ENCODE data around the gene ASXL1. TPM values are rescaled to one million over a fixed set of nuclear protein-coding genes. Genes with fewer than 3 reads are reported as not detected.

The ASXL1 gene
- total RNA-seq (2011; cell fraction: chromatin; rRNA removed; ENCODE audit: low replicate concordance), result 293 and 377 TPM in 2 replicates
- total RNA-seq (2011; cell fraction: nucleolus; rRNA removed), result 176 and 183 TPM in 2 replicates
- 261 and 321 TPM in 2 replicates for total RNA-seq (2011; cell fraction: nucleoplasm; rRNA removed)
- 20.5 and 25.7 TPM in 2 replicates for total RNA-seq (2014; rRNA removed)
- 32.3 and 36.0 TPM in 2 replicates for total RNA-seq (2014; rRNA removed; fragmentation: Illumina TruSeq; extraction: Trizol)
- total RNA-seq (2015; rRNA removed; fragmentation: Illumina TruSeq; extraction: Trizol), result 25.7 and 27.7 TPM in 2 replicates
- 63.5 and 65.3 TPM in 2 replicates for total RNA-seq (2021)
- 48.7 and 56.4 TPM in 2 replicates for polyA plus RNA-seq (2011; rRNA removed)
- polyA plus RNA-seq (2011; cell fraction: cytosol; rRNA removed), result 23.8 and 39.3 TPM in 2 replicates
- 222 and 235 TPM in 2 replicates for polyA plus RNA-seq (2011; cell fraction: nucleus; rRNA removed)
- 39.0 and 51.7 TPM in 2 replicates for polyA plus RNA-seq (2012)
- polyA plus RNA-seq (2014; fragmentation: Illumina TruSeq; extraction: Trizol), result 45.1 and 48.7 TPM in 2 replicates
- 1 to 10 TPM; 6.5 to 8.4 TPM for polyA plus RNA-seq (2014; fragmentation: Nextera tagmentation; extraction: Ambion mirVana)
- 38.6 and 44.3 TPM in 2 replicates for polyA plus RNA-seq (2014; rRNA removed)
- polyA minus RNA-seq (2011; rRNA and poly(A)+ RNA removed), result 65.7 and 67.5 TPM in 2 replicates
- 23.8 and 28.4 TPM in 2 replicates for polyA minus RNA-seq (2011; cell fraction: cytosol; rRNA and poly(A)+ RNA removed)
- polyA minus RNA-seq (2011; cell fraction: nucleus; rRNA and poly(A)+ RNA removed), result 55.1 and 86.6 TPM in 2 replicates
- Bru-seq, nascent RNA, result percentile 79 among the genes with signal in this experiment
- BruChase-seq, experiment 1, labeled RNA remaining after a 2-hour chase, result percentile 93 among the genes with signal in this experiment
- percentile 95 among the genes with signal in this experiment for BruChase-seq, experiment 2, labeled RNA remaining after a 6-hour chase
- long read RNA-seq, experiment 1, partial matches to known transcripts, result 49 of 62 reads
- long read RNA-seq, experiment 1, other reads (novel, unspliced or antisense), result 13 of 62 reads
- long read RNA-seq, experiment 2, partial matches to known transcripts, result 5 of 53 reads
- long read RNA-seq, experiment 2, other reads (novel, unspliced or antisense), result 46 of 53 reads
- long read RNA-seq, experiment 3, partial matches to known transcripts, result 1 of 4 reads
- long read RNA-seq, experiment 3, other reads (novel, unspliced or antisense), result 3 of 4 reads

DNA sequence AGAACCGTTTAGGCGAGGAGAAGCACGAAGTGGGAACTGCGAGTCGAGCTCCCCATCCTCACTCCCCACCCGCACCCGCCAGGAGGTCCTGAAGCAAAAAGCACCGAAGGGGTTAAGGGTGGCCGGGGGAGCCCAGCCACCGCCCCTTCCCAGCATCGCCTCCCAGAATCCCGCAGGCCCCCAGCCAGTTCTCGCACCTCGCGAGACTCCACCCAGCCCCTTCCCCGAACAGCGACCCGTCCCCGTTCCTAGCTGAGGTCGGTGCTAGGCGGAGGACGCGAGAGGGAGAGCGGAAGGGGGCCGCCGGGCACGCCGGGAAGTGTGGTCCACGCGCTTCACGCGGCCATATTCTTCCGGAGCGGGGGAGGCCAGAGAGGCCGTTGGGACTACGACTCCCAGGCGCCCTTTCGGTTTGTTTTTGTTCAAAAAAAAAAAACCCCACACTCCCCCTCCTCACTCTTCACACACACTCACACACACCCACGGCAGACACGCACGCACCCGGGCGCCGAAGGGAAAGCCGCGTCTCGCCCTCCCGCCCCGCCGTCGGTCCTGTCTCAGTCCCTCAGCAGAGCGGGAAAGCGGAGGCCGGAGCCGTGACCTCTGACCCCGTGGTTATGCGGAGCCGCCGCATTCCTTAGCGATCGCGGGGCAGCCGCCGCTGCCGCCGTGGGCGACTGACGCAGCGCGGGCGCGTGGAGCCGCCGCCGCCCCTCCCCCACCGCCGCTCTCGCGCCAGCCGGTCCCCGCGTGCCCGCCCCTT, at the start of gene ASXL1:
TSS of gene ASXL1 (plus strand) at position 463 of the 763 bp plus-strand sequence. CDS start 445 bp downstream, outside the sequence.
- in situ Hi-C loops (cut with MboI), result no loop called here
- H4K20me1 ChIP-seq (replicated peaks; ENCODE audit: control insufficient read depth, insufficient read depth, low read length), result peaks cover 20% of the 10 kb centered on the region
- peak within 1 kb of the TSS; percentile 94 to 98 for H3K9ac ChIP-seq (ENCODE audit: insufficient read depth in 1 of 2, low read depth in 2 of 2, low read length in 2 of 2)
- no peaks in the 10 kb centered on the region for H3K27me3 ChIP-seq (ENCODE audit: control insufficient read depth in 2 of 2, insufficient read depth in 2 of 2, low read length in 2 of 2)
- H3K9me3 ChIP-seq (replicated peaks; ENCODE audit: control insufficient read depth, insufficient read depth, low read depth, low read length), result no peaks in the 10 kb centered on the region
- peak within 1 kb of the TSS; percentile 96 for H2AFZ ChIP-seq (ENCODE audit: low read depth, low read length)
- peak; percentile 86 for FAIRE-seq
- peak within 1 kb of the TSS; percentile 99 for H3K4me2 ChIP-seq (ENCODE audit: insufficient read depth, low read length)
- peak; percentile 94 for ATAC-seq
- intact Hi-C loops (cut with micrococcal nuclease), result loop anchor here (2.0 to 10.0 kb wide), 4 partner anchors 39 to 224 kb away; partner anchors contain the start of genes PLAGL2 and POFUT1
- BruUV-seq (replicated peaks), result no TSS peak
- H3K4me3 ChIP-seq, result peak within 1 kb of the TSS; percentile 96
- ChIA-PET CTCF (ENCODE audit: low intra/inter-chr PET ratio) (no interaction called here), POLR2A (interaction anchor here (0.6 to 2.8 kb wide), 17 partner anchors 10 to 1635 kb away, joined by 3 to 10 read pairs (median 3); no protein-coding TSS in a partner anchor)
- WGBS (ENCODE audit: insufficient coverage, low coverage, missing lambda C conversion rate), result under 1% methylated on average over 36 of the region's 83 CpGs
- peak; percentile 92 to 98 (median 93) for DNase-seq (ENCODE audit: extremely low read depth in 1 of 4, low spot score in 3 of 4)
- no peaks in the 10 kb centered on the region for H3K9me1 ChIP-seq (ENCODE audit: control insufficient read depth, insufficient read depth, low read length)
- peaks cover 17 to 33% of the 10 kb centered on the region in 2 experiments for H3K4me1 ChIP-seq (replicated peaks in 1 of 2; ENCODE audit: control insufficient read depth in 2 of 2, insufficient read depth in 2 of 2, low read length in 2 of 2)
- peaks cover 48% of the 10 kb centered on the region for H3K79me2 ChIP-seq (ENCODE audit: control insufficient read depth, insufficient read depth, low read length)
- H3K36me3 ChIP-seq (ENCODE audit: control insufficient read depth, insufficient read depth, low read length), result peaks cover 19% of the 10 kb centered on the region; the same call in 2 of the 3 replicates
- H3K27ac ChIP-seq (ENCODE audit: extremely low read depth, low read depth, low read length), result peak within 1 kb of the TSS; percentile 99
- TF ChIP-seq E2F3 (CRISPR knock-in tag; IDR thresholded peaks at IDR 0.05), result peak; percentile 89; the same call in 1 of the 2 replicates
- peak; percentile 73; the same call in 1 of the 2 replicates for TF ChIP-seq GATAD2B (IDR thresholded peaks at IDR 0.05; ENCODE audit: borderline replicate concordance)
- peak; percentile 28; the same call in 1 of the 2 replicates for TF ChIP-seq KLF1 (tag; IDR thresholded peaks at IDR 0.05)
- TF ChIP-seq, protein P1, sequence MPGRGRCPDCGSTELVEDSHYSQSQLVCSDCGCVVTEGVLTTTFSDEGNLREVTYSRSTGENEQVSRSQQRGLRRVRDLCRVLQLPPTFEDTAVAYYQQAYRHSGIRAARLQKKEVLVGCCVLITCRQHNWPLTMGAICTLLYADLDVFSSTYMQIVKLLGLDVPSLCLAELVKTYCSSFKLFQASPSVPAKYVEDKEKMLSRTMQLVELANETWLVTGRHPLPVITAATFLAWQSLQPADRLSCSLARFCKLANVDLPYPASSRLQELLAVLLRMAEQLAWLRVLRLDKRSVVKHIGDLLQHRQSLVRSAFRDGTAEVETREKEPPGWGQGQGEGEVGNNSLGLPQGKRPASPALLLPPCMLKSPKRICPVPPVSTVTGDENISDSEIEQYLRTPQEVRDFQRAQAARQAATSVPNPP (IDR thresholded peaks at IDR 0.05; ENCODE audit: borderline replicate concordance, insufficient read depth, insufficient read length), result no peak
- peak; percentile 89 for TF ChIP-seq TAF9B (IDR thresholded peaks at IDR 0.05; ENCODE audit: partially characterized antibody)
- TF ChIP-seq ZNF316 (IDR thresholded peaks at IDR 0.05), result no peak
- no peak for TF ChIP-seq HMGN3 (IDR thresholded peaks at IDR 0.05; ENCODE audit: borderline replicate concordance, extremely low read depth, insufficient read length, low read depth, low read length)
- TF ChIP-seq GABPB1 (CRISPR knock-in tag; IDR thresholded peaks at IDR 0.05), result peak; percentile 94
- peak; percentile 46; the same call in 1 of the 2 replicates for TF ChIP-seq BHLHE40 (IDR thresholded peaks at IDR 0.05; ENCODE audit: low read length)
- TF ChIP-seq ZNF134 (CRISPR knock-in tag; conservative IDR thresholded peaks at IDR 0.05), result no peak
- no peak for TF ChIP-seq CEBPG (CRISPR knock-in tag; IDR thresholded peaks at IDR 0.05)
- TF ChIP-seq CEBPG (tag; conservative IDR thresholded peaks at IDR 0.05 in 1 of 2, IDR thresholded peaks at IDR 0.05 in 1 of 2), result no peak
- TF ChIP-seq ETV6 (IDR thresholded peaks at IDR 0.05; ENCODE audit: borderline replicate concordance in 1 of 2, low read depth in 2 of 2, low read length in 1 of 2), result no peak
- TF ChIP-seq ETV6 (CRISPR knock-in tag; IDR thresholded peaks at IDR 0.05; ENCODE audit: borderline replicate concordance), result no peak
- TF ChIP-seq, protein P2, sequence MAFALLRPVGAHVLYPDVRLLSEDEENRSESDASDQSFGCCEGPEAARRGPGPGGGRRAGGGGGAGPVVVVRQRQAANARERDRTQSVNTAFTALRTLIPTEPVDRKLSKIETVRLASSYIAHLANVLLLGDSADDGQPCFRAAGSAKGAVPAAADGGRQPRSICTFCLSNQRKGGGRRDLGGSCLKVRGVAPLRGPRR (CRISPR knock-in tag; IDR thresholded peaks at IDR 0.05), result no peak
- no peak for TF ChIP-seq ILK (tag; IDR thresholded peaks at IDR 0.05; ENCODE audit: borderline replicate concordance, low read depth)
